IMR-90 (cell line): ENCODE results near the gene TOM1. TPM values are rescaled to one million over a fixed set of nuclear protein-coding genes. Genes with fewer than 3 reads are reported as not detected.

Experiments used
- ATAC-seq: fragments of 200-7000 bp; cut with Tn5 transposase; 2 replicates; pipeline ENCODE4 v1.9.1; 2020; ENCODE audit warnings: low read depth, mild to moderate bottlenecking, moderate library complexity
- BruUV-seq: library from RNA; stranded (reverse); fragments of 400-500 nt; replicated peaks from 2 replicates; lab custom pipeline; 2021; lab: Mats Ljungman, UMichigan
- CTCF ChIA-PET: fragments of 300-600 bp; formaldehyde crosslinking; extraction: SDS; loops from one replicate; lab custom pipeline; 2021; ENCODE audit warnings: antibody characterized with exemption; lab: Yijun Ruan, JAX
- POLR2A ChIA-PET: fragments of 300-600 bp; sonication (Branson Sonifier 250); formaldehyde crosslinking; loops from one replicate; lab custom pipeline; 2022; ENCODE audit warnings: antibody characterized with exemption; ENCODE audit not compliant: unreplicated experiment; lab: Charles Lee
- DNase-seq: peaks from one replicate; pipeline ENCODE4 v3.0.0; 2013
- H2AFZ ChIP-seq: replicated peaks from 2 replicates; pipeline ENCODE3; 2013; ENCODE audit warnings: low read length, mild to moderate bottlenecking; ENCODE audit not compliant: poor library complexity
- H2AK5ac ChIP-seq: 2 replicates; pipeline ENCODE4 v1.6.1; 2013; ENCODE audit warnings: low read depth, low read length, inconsistent platforms
- H2AK9ac ChIP-seq: replicated peaks from 2 replicates; pipeline ENCODE3; 2013; ENCODE audit warnings: mild to moderate bottlenecking, low read depth, low read length, moderate library complexity; ENCODE audit not compliant: poor library complexity
- H2BK120ac ChIP-seq: 2 replicates; pipeline ENCODE4 v1.6.1; 2013; ENCODE audit warnings: low read depth, low read length, inconsistent platforms
- H2BK15ac ChIP-seq: 3 replicates; pipeline ENCODE4 v1.6.1; 2013; ENCODE audit warnings: low read depth, low read length, inconsistent platforms
- H2BK20ac ChIP-seq: 2 replicates; pipeline ENCODE4 v1.6.1; 2013; ENCODE audit warnings: low read depth, mild to moderate bottlenecking, inconsistent platforms, low read length, moderate library complexity
- H2BK5ac ChIP-seq: 2 replicates; pipeline ENCODE4 v1.6.1; 2013; ENCODE audit warnings: mild to moderate bottlenecking, low read depth, low read length, inconsistent platforms; ENCODE audit not compliant: poor library complexity, severe bottlenecking
- H3K14ac ChIP-seq: replicated peaks from 2 replicates; pipeline ENCODE4 v1.6.1; 2013; ENCODE audit warnings: low read depth, low read length, inconsistent platforms
- H3K18ac ChIP-seq: 2 replicates; pipeline ENCODE4 v1.6.1; 2013; ENCODE audit warnings: low read depth, low read length, control low read depth
- H3K23ac ChIP-seq: 2 replicates; pipeline ENCODE4 v1.6.1; 2013; ENCODE audit warnings: low read depth, low read length, inconsistent platforms
- H3K27ac ChIP-seq: 2 replicates; pipeline ENCODE4 v1.5.1; 2013; ENCODE audit warnings: mild to moderate bottlenecking, control low read depth, low read length; ENCODE audit not compliant: insufficient read depth
- H3K27me3 ChIP-seq: 2 replicates; pipeline ENCODE4 v1.6.1; 2013; ENCODE audit warnings: low read length; ENCODE audit not compliant: control insufficient read depth, insufficient read depth
- H3K36me3 ChIP-seq: 2 replicates; pipeline ENCODE4 v1.6.1; 2013; ENCODE audit warnings: low read length, mixed read lengths; ENCODE audit not compliant: control insufficient read depth, insufficient read depth
- H3K4ac ChIP-seq: 2 replicates; pipeline ENCODE4 v1.6.1; 2013; ENCODE audit warnings: low read depth, low read length, inconsistent platforms
- H3K4me1 ChIP-seq: 2 replicates; pipeline ENCODE4 v1.6.1; 2013; ENCODE audit warnings: low read length, mixed read lengths; ENCODE audit not compliant: control insufficient read depth, insufficient read depth
- H3K4me2 ChIP-seq: 2 replicates; pipeline ENCODE4 v1.6.1; 2013; ENCODE audit warnings: low read depth, mild to moderate bottlenecking, control low read depth, low read length, moderate library complexity
- H3K4me3 ChIP-seq: 2 replicates; pipeline ENCODE4 v1.5.1; 2013; ENCODE audit warnings: low read depth, mild to moderate bottlenecking, control low read depth, low read length, moderate library complexity; ENCODE audit not compliant: insufficient read depth
- H3K56ac ChIP-seq: 2 replicates; pipeline ENCODE4 v1.6.1; 2013; ENCODE audit warnings: low read length, inconsistent platforms; ENCODE audit not compliant: insufficient read depth; ENCODE audit errors: extremely low read depth
- H3K79me1 ChIP-seq, 2 experiments: 2 replicates each; pipeline ENCODE4 v1.6.1; 2013; ENCODE audit warnings: low read length in 2 of 2, inconsistent platforms in 1 of 2, low read depth in 1 of 2
- H3K9ac ChIP-seq: 2 replicates; pipeline ENCODE4 v1.6.1; 2013; ENCODE audit warnings: low read depth, low read length, control low read depth
- H3K9me1 ChIP-seq: 2 replicates; pipeline ENCODE4 v1.6.1; 2013; ENCODE audit warnings: low read length, inconsistent platforms; ENCODE audit not compliant: insufficient read depth
- H3K9me3 ChIP-seq: 2 replicates; pipeline ENCODE4 v1.6.1; 2013; ENCODE audit warnings: low read length; ENCODE audit not compliant: control insufficient read depth, insufficient read depth
- H4K20me1 ChIP-seq: 2 replicates; pipeline ENCODE4 v1.6.1; 2013; ENCODE audit warnings: low read length, inconsistent platforms; ENCODE audit not compliant: insufficient read depth
- H4K5ac ChIP-seq: 2 replicates; pipeline ENCODE4 v1.6.1; 2013; ENCODE audit warnings: mild to moderate bottlenecking, low read depth, low read length, control low read depth
- H4K8ac ChIP-seq, 2 experiments: 2 replicates each; pipeline ENCODE4 v1.6.1; 2013; ENCODE audit warnings: low read depth in 2 of 2, low read length in 2 of 2, control low read depth in 1 of 2, inconsistent platforms in 1 of 2
- H4K91ac ChIP-seq: 2 replicates; pipeline ENCODE4 v1.6.1; 2013; ENCODE audit warnings: low read depth, low read length, inconsistent platforms; ENCODE audit not compliant: insufficient read depth
- BHLHE40 ChIP-seq: fragments of 150-350 bp; IDR thresholded peaks from 2 replicates; pipeline ENCODE4 v1.6.1; 2016; ENCODE audit warnings: mild to moderate bottlenecking, low read depth, low read length
- CEBPB ChIP-seq: IDR thresholded peaks from 2 replicates; pipeline ENCODE4 v1.6.1; 2012; ENCODE audit warnings: low read depth, low read length, improper control_type of control experiment
- CHD1 ChIP-seq: IDR thresholded peaks from 2 replicates; pipeline ENCODE4 v1.6.1; 2012; ENCODE audit warnings: low read depth, low read length, improper control_type of control experiment
- FOS ChIP-seq: fragments of 150-350 bp; IDR thresholded peaks from 2 replicates; pipeline ENCODE4 v1.6.1; 2016; ENCODE audit warnings: low read depth, low read length
- MAZ ChIP-seq: IDR thresholded peaks from 2 replicates; pipeline ENCODE4 v1.6.1; 2012; ENCODE audit warnings: low read depth, mild to moderate bottlenecking, low read length, improper control_type of control experiment, moderate library complexity, borderline replicate concordance
- MXI1 ChIP-seq: IDR thresholded peaks from 2 replicates; pipeline ENCODE4 v1.6.1; 2012; ENCODE audit warnings: low read depth, mild to moderate bottlenecking, low read length, moderate library complexity, borderline replicate concordance
- NFE2L2 ChIP-seq: fragments of 150-350 bp; IDR thresholded peaks from 2 replicates; pipeline ENCODE4 v1.6.1; 2016; ENCODE audit warnings: low read depth, mild to moderate bottlenecking, low read length
- POLR2A ChIP-seq: IDR thresholded peaks from 2 replicates; pipeline ENCODE4 v1.6.1; 2012; ENCODE audit warnings: mild to moderate bottlenecking, low read depth, low read length
- RFX5 ChIP-seq: IDR thresholded peaks from 2 replicates; pipeline ENCODE4 v1.8.0; 2012; ENCODE audit warnings: low read depth, mild to moderate bottlenecking, low read length, moderate library complexity
- SMC3 ChIP-seq: fragments of 150-350 bp; IDR thresholded peaks from 2 replicates; pipeline ENCODE4 v1.6.1; 2016; ENCODE audit warnings: low read depth, mild to moderate bottlenecking, antibody characterized with exemption, low read length, moderate library complexity
- WGBS, 2 experiments: methylation state at CpG; one replicate each; pipeline versions ENCODE4 v1.1.5 to v1.1.7; 2013; ENCODE audit warnings: missing lambda C conversion rate in 2 of 2; ENCODE audit not compliant: insufficient read length in 1 of 2; ENCODE audit errors: extremely low coverage in 2 of 2; 5-methylcytosine and 5-hydroxymethylcytosine counted together
- dilution Hi-C: fragments of 300-500 bp; cut with HindIII; formaldehyde crosslinking; loops from one replicate; pipeline ENCODE4 v1.14.3; 2018; ENCODE audit warnings: low sequenced_read_pairs; ENCODE audit not compliant: unreplicated experiment
- in situ Hi-C: fragments of 300-500 bp; cut with MboI; formaldehyde crosslinking; loops from 3 replicates; pipeline ENCODE4 v1.14.3; 2019; ENCODE audit warnings: low sequenced_read_pairs, inconsistent platforms, mixed read lengths
- intact Hi-C: fragments of 100-400 bp; cut with micrococcal nuclease; formaldehyde crosslinking; loops from 2 replicates; pipeline ENCODE4 v1.10.0; 2022
- polyA plus RNA-seq, 3 experiments: library from polyadenylated mRNA; depleted of rRNA; stranded (reverse); fragments of >200 nt; gene quantifications; 2 replicates each; pipeline ENCODE4 v1.2.3, GENCODE V29; 2012; ENCODE audit warnings: low replicate concordance in 1 of 3
- total RNA-seq: library from RNA; depleted of rRNA; stranded (reverse); fragments of >200 nt; gene quantifications from 2 replicates; pipeline ENCODE4 v1.2.3, GENCODE V29; 2012

Gene TOM1
- total and polyA plus RNA-seq, 2 of the 4 experiments (the other 2 are of a cell fraction): 38.0 to 46.4 TPM

GRCh38 chr22:35359380-35360065, 59.8 kb downstream of the TOM1 start:
- Histone ChIP-seq H3K27me3 (no peaks in the 10 kb centered on the region), H2BK15ac (peak overlapping the region; percentile 16; the same call in 1 of the 3 replicates), H4K5ac (no peak overlapping the region), H3K9me3 (no peaks in the 10 kb centered on the region), H3K79me1 (no peaks in the 10 kb centered on the region), H4K20me1 (no peaks in the 10 kb centered on the region), H3K9ac (no peak overlapping the region), H2AK9ac (no peak overlapping the region), H3K23ac (no peak overlapping the region; the same call in 1 of the 2 replicates), H4K91ac (no peak overlapping the region), H2BK120ac (no peak overlapping the region), H2AFZ (no peak overlapping the region), H2BK5ac (no peak overlapping the region), H3K56ac (no peak overlapping the region), H3K9me1 (peaks cover 3% of the 10 kb centered on the region; the same call in 1 of the 2 replicates), H3K4ac (no peak overlapping the region), H3K4me1 (peaks cover 6% of the 10 kb centered on the region; the same call in 1 of the 2 replicates), H3K18ac (no peak overlapping the region), H3K14ac (no peak overlapping the region), H2BK20ac (no peak overlapping the region), H4K8ac (no peak overlapping the region), H3K36me3 (no peaks in the 10 kb centered on the region), H3K4me3 (no peak overlapping the region), H3K4me2 (no peak overlapping the region), H2AK5ac (no peak overlapping the region), H3K27ac (no peak overlapping the region)
- in situ Hi-C loops (loop anchor here (10.0 kb wide), 1 partner anchor 765 kb away; no protein-coding TSS in a partner anchor), intact Hi-C loops (no loop called here), dilution Hi-C loops (no loop called here)
- TF ChIP-seq NFE2L2 (no peak), BHLHE40 (no peak), CHD1 (no peak), MXI1 (no peak), RFX5 (no peak), MAZ (no peak), POLR2A (no peak), CEBPB (no peak), FOS (no peak), SMC3 (no peak)
- CTCF ChIA-PET: interaction anchor here (0.6 kb wide), 1 partner anchor 313 kb away, joined by 4 read pairs; no protein-coding TSS in a partner anchor
- ATAC-seq (no peak), DNase-seq (no peak)
- POLR2A ChIA-PET: no interaction called here
- WGBS, 2 experiments: 78% methylated on average over 4 of the region's 9 CpGs; no CpG with 5 or more reads in 1 of the 2 experiments
- no TSS peak for BruUV-seq
